Measurements from ENCODE around the gene CERS6.

CERS6 gene

GRCh38 chr2:168471163-168471475 lies 15.0 kb downstream of the CERS6 start:
- no peak for TF ChIP-seq CTCF (IDR thresholded peaks at IDR 0.05)

GRCh38 chr2:168475636-168476035 lies 19.6 kb downstream of the CERS6 start:
- TF ChIP-seq CTCF (IDR thresholded peaks at IDR 0.05): no peak

- no peak for TF ChIP-seq CTCF (IDR thresholded peaks at IDR 0.05)
Observed at GRCh38 chr2:168478206-168478605, 22.1 kb downstream of the CERS6 start.

- no peak for TF ChIP-seq CTCF (IDR thresholded peaks at IDR 0.05)
Observed at GRCh38 chr2:168480356-168480755, 24.3 kb downstream of the CERS6 start.

GRCh38 chr2:168480825-168481585 lies 24.9 kb downstream of the CERS6 start:
- TF ChIP-seq CTCF (IDR thresholded peaks at IDR 0.05): no peak

GRCh38 chr2:168482269-168482668 lies 26.2 kb downstream of the CERS6 start:
- TF ChIP-seq CTCF (IDR thresholded peaks at IDR 0.05): no peak

GRCh38 chr2:168482952-168483831 lies 27.1 kb downstream of the CERS6 start:
- no peak for TF ChIP-seq CTCF (IDR thresholded peaks at IDR 0.05)

Measured in LNCAP (cell line).